OCI-LY3 (cell line): ENCODE results near the gene DNM1.

ENCODE experiments used
- H2AFZ ChIP-seq: fragments of 200-600, 300-600 bp; shearing (Covaris generic); 2 replicates; pipeline ENCODE4 v1.6.0; 2014; ENCODE audit warnings: antibody characterized with exemption, low read depth, low read length
- H3K27ac ChIP-seq: fragments of 200-600, 300-600 bp; sonication (generic); 2 replicates; pipeline ENCODE4 v1.5.1; 2014; ENCODE audit warnings: mild to moderate bottlenecking, low read length, moderate library complexity, mixed read lengths
- H3K27me3 ChIP-seq: fragments of 200-600, 300-600 bp; sonication (generic); 2 replicates; pipeline ENCODE4 v1.6.1; 2014; ENCODE audit warnings: low read depth, low read length, mixed read lengths
- H3K36me3 ChIP-seq: fragments of 200-600, 300-600 bp; sonication (generic); replicated peaks from 2 replicates; pipeline ENCODE3; 2014; ENCODE audit warnings: low read depth, low read length, mixed read lengths
- H3K4me1 ChIP-seq: fragments of 300-600, 200-600 bp; sonication (generic); 2 replicates; pipeline ENCODE4 v1.6.1; 2014; ENCODE audit warnings: low read length, mixed read lengths
- H3K4me2 ChIP-seq: fragments of 200-600, 300-600 bp; sonication (generic); 2 replicates; pipeline ENCODE4 v1.6.1; 2014; ENCODE audit warnings: low read length, mixed read lengths
- H3K4me3 ChIP-seq: fragments of 300-600, 200-600 bp; sonication (generic); 2 replicates; pipeline ENCODE4 v1.5.1; 2014; ENCODE audit warnings: antibody characterized with exemption, mild to moderate bottlenecking, low read length, moderate library complexity
- H3K79me2 ChIP-seq: fragments of 300-600, 200-600 bp; shearing (Covaris generic); 2 replicates; pipeline ENCODE4 v1.6.1; 2014; ENCODE audit warnings: mild to moderate bottlenecking, low read length, mixed read lengths
- H3K9ac ChIP-seq: fragments of 300-600, 200-600 bp; shearing (Covaris generic); 2 replicates; pipeline ENCODE4 v1.6.0; 2014; ENCODE audit warnings: mild to moderate bottlenecking, low read length, moderate library complexity
- H3K9me3 ChIP-seq: fragments of 200-600, 300-600 bp; shearing (Covaris generic); 2 replicates; pipeline ENCODE4 v1.6.1; 2014; ENCODE audit warnings: low read length, mixed read lengths; ENCODE audit not compliant: insufficient read depth
- H4K20me1 ChIP-seq: fragments of 200-600, 300-600 bp; sonication (generic); 2 replicates; pipeline ENCODE4 v1.6.1; 2016; ENCODE audit warnings: low read length, mixed read lengths; ENCODE audit not compliant: insufficient read depth
- EZH2phosphoT487 ChIP-seq: fragments of 200-600 bp; shearing (Covaris generic); IDR thresholded peaks from 2 replicates; pipeline ENCODE4 v1.6.1; 2018; ENCODE audit warnings: antibody characterized with exemption, mixed run types, low read depth
- TF ChIP-seq, protein P1 (sequence below): fragments of 200-600, 300-600 bp; sonication (generic); IDR thresholded peaks from 2 replicates; pipeline ENCODE4 v1.5.1; 2014; ENCODE audit warnings: antibody characterized with exemption, low read length, low read depth

Gene DNM1

DNA sequence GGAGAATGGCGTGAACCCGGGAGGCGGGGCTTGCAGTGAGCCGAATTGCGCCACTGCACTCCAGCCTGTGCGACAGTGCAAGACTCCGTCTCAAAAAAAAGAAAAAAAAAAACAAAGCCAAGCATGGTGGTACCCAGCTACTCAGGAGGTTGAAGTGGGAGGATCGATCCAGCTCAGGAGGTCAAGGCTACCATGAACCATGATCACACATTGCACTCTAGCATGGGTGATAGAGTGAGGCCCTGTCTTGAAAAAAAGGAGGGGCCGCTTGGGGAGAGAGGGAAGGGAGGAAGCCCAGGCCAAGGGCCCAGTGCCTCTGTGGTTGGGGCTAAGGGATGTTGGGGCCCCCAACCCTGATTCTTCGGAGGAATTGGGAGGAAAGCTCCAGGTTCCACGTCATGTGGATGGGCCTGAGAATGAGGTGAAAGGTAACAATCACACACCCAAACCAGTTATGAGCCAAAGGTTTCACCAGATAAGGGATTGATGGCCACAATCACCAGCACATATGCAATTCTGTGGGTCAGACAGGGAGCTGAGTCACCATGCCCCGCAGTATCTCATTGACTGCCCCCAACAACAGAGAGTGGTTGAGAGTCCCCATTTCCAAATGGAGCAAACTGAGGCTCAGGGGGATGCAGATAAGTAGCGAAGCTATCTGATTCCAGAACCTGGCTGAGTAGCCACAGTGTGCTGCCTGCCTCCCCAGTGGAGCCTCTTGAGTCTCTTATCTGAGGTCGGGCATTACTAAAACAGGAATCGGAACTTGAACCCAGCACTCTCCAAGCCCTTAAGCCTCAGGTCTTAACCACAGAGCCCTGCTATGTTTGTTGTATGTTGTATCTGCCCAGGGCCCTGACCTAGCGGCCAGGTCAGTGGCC lies 93.4 kb downstream of the DNM1 start:
- no peaks in the 10 kb centered on the region for H3K79me2 ChIP-seq
- no peak overlapping the region for H3K9ac ChIP-seq
- no peak overlapping the region for H3K4me2 ChIP-seq
- H3K36me3 ChIP-seq: no peaks in the 10 kb centered on the region
- H3K9me3 ChIP-seq: no peaks in the 10 kb centered on the region
- no peak overlapping the region for H3K4me3 ChIP-seq
- TF ChIP-seq, protein P1, sequence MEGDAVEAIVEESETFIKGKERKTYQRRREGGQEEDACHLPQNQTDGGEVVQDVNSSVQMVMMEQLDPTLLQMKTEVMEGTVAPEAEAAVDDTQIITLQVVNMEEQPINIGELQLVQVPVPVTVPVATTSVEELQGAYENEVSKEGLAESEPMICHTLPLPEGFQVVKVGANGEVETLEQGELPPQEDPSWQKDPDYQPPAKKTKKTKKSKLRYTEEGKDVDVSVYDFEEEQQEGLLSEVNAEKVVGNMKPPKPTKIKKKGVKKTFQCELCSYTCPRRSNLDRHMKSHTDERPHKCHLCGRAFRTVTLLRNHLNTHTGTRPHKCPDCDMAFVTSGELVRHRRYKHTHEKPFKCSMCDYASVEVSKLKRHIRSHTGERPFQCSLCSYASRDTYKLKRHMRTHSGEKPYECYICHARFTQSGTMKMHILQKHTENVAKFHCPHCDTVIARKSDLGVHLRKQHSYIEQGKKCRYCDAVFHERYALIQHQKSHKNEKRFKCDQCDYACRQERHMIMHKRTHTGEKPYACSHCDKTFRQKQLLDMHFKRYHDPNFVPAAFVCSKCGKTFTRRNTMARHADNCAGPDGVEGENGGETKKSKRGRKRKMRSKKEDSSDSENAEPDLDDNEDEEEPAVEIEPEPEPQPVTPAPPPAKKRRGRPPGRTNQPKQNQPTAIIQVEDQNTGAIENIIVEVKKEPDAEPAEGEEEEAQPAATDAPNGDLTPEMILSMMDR: no peak
- TF ChIP-seq EZH2phosphoT487: no peak
- H3K27ac ChIP-seq: no peak overlapping the region
- H3K27me3 ChIP-seq: no peaks in the 10 kb centered on the region
- no peaks in the 10 kb centered on the region for H3K4me1 ChIP-seq
- H2AFZ ChIP-seq: no peak overlapping the region
- H4K20me1 ChIP-seq: no peaks in the 10 kb centered on the region

DNA sequence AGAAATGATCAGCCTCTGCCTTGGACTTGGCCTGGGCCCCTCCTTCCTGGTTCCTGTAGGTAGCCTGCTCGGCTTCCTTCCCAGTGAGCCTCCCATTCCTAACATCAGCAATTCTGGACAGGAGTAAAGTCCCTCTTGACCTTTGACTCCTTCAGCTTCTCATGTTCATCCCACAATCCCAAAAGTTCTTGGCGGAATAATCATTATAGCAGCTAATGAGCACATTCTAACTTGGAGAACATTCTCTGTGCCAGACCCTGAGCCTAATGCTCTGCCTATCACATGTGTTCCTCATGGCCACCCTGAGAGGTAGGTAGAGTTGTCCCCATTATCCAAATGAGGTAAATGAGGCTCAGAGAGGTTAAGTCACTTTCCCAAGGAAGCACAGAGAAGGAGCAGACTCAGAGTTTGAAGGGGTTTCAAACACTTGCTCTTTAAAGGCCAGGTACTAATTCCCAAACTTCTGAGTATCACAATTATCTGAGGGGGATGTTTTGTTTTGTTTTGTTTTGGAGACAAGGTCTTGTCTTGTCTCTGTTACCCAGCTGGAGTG lies 94.1 kb downstream of the DNM1 start:
- no peak overlapping the region for H3K4me3 ChIP-seq
- H3K79me2 ChIP-seq: no peaks in the 10 kb centered on the region
- no peaks in the 10 kb centered on the region for H3K36me3 ChIP-seq
- H3K27me3 ChIP-seq: no peaks in the 10 kb centered on the region
- no peaks in the 10 kb centered on the region for H4K20me1 ChIP-seq
- no peak overlapping the region for H3K27ac ChIP-seq
- H3K4me1 ChIP-seq: no peaks in the 10 kb centered on the region
- TF ChIP-seq EZH2phosphoT487: no peak
- TF ChIP-seq, protein P1: no peak
- no peak overlapping the region for H3K4me2 ChIP-seq
- H3K9ac ChIP-seq: no peak overlapping the region
- no peaks in the 10 kb centered on the region for H3K9me3 ChIP-seq
- no peak overlapping the region for H2AFZ ChIP-seq

DNA sequence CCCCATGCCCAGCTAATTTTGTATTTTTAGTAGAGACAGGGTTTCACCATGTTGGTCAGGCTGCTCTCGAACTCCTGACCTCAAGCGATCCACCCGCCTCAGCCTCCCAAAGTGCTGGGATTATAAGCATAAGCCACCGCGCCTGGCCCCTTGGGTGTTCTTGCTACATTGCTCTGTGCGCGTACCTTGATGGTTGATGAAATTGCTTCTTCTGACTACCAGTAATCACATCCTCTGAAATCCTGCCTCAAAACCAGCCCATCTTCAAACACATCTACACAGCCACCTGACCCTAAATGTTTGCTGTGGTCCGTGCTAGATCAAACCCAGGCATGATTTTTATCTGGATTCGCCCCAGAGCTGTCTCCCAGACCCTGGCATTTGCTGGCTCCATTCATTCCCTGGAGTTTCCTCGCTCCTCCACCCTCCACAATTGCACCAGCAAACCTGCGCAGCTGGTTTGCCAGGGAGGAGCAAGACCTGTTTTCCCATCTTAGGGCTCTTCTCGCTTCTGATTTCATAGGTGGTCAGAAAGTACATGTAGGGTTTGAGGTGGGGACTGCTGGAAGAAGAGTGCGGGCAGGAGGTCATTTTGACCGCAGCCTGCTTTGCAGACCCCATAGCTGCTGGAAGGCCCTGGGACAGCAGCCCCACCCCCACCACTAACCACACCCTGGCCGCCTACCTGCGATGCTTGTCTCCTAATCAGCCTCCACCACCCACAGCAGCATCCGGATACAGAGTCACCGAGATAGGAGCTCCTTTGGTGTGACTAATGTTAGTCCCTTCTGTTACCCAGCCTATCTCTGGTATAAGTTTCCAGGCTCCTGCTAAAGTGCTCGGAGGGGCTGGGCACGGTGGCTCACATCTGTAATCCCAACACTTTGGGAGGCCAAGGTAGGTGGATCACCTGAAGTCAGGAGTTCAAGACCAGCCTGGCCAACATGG lies 95.6 kb downstream of the DNM1 start:
- Histone ChIP-seq H4K20me1 (no peaks in the 10 kb centered on the region), H3K27me3 (no peaks in the 10 kb centered on the region), H3K79me2 (no peaks in the 10 kb centered on the region), H3K4me3 (no peak overlapping the region), H3K4me1 (no peaks in the 10 kb centered on the region), H3K4me2 (no peak overlapping the region), H3K27ac (no peak overlapping the region), H3K36me3 (no peaks in the 10 kb centered on the region), H3K9me3 (no peaks in the 10 kb centered on the region), H2AFZ (no peak overlapping the region), H3K9ac (no peak overlapping the region)
- TF ChIP-seq, protein P1: no peak
- TF ChIP-seq EZH2phosphoT487: no peak
